ENCODE data around the gene SAE1. TPM values are rescaled to one million over a fixed set of nuclear protein-coding genes. Genes with fewer than 3 reads are reported as not detected.
A peak's percentile ranks its signal among the peaks of the same experiment; 100 is the strongest.

Gene SAE1
- total RNA-seq, 2 experiments from 2014 or later, result 125 to 127 TPM

- ATAC-seq, result peak; percentile 29
These were observed 26.3 kb downstream of the SAE1 start for GRCh38 chr19:47156861-47157430.

GRCh38 chr19:47157431-47158321 is 27.0 kb downstream of the SAE1 start:
- Mint-ChIP-seq H3K9me3 (no peaks in the 10 kb centered on the region), H3K4me3 (peak overlapping the region; percentile 40), H3K36me3 (ENCODE audit: low read depth) (peaks cover 60% of the 10 kb centered on the region), H3K27me3 (no peaks in the 10 kb centered on the region), H3K27ac (peak overlapping the region; percentile 86), H3K4me1 (ENCODE audit: low read depth) (peaks cover 65% of the 10 kb centered on the region)
- intact Hi-C loops (cut with micrococcal nuclease), result loop anchor here (2.0 to 10.0 kb wide), 2 partner anchors 29 to 87 kb away; no protein-coding TSS in a partner anchor
- ATAC-seq (peak; percentile 18), DNase-seq (peak; percentile 60)
- ChIA-PET CTCF (interaction anchor here (0.8 to 9.8 kb wide), 20 partner anchors 7 to 144 kb away, joined by 3 to 82 read pairs (median 6); partner anchors contain the start of genes CCDC9 and SAE1), POLR2A (interaction anchor here (0.6 to 4.0 kb wide), 24 partner anchors 8 to 90 kb away, joined by 3 to 35 read pairs (median 4); partner anchors contain the start of gene ZC3H4)
- no peak for TF ChIP-seq CTCF (IDR thresholded peaks at IDR 0.05)

More at GRCh38 chr19:47156861-47157430, 26.3 kb downstream of the SAE1 start:
- Mint-ChIP-seq H3K27me3 (no peaks in the 10 kb centered on the region), H3K36me3 (ENCODE audit: low read depth) (peaks cover 67% of the 10 kb centered on the region), H3K4me1 (ENCODE audit: low read depth) (peaks cover 62% of the 10 kb centered on the region), H3K4me3 (peak overlapping the region; percentile 25), H3K27ac (peak overlapping the region; percentile 86), H3K9me3 (no peaks in the 10 kb centered on the region)
- DNase-seq, result peak; percentile 36
- intact Hi-C loops (cut with micrococcal nuclease), result loop anchor here (10.0 kb wide), 1 partner anchor 88 kb away; no protein-coding TSS in a partner anchor
- POLR2A ChIA-PET, result interaction anchor here (0.9 to 4.0 kb wide), 13 partner anchors 9 to 88 kb away, joined by 3 to 35 read pairs (median 6); partner anchors contain the start of gene ZC3H4
- TF ChIP-seq CTCF (IDR thresholded peaks at IDR 0.05), result no peak
- CTCF ChIA-PET, result interaction anchor here (0.8 to 9.8 kb wide), 13 partner anchors 8 to 144 kb away, joined by 3 to 82 read pairs (median 6); partner anchors contain the start of gene SAE1

DNA sequence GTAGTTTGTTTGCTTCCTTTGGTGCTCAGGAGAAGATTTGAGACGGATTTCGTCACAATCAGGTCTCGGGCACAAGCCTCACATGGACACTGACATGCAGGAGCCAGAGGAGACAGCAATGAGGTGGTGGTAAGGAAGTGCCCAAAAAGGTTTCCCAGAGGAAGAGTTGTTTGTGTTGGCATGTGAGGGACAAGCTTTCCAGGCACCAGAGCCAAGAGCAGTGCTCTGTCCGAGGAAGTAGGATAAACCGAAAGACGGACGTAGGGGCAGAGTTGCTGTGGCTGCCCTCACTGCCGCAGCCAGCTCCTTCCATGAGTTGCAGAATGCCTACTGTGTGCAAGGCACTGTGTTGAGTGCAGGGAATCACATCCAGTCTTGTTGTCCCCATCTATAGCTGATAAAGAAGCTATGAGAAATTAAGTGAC is 27.7 kb downstream of the SAE1 start:
- intact Hi-C loops (cut with micrococcal nuclease), result loop anchor here (2.0 to 10.0 kb wide), 2 partner anchors 28 to 86 kb away; no protein-coding TSS in a partner anchor
- no peak for TF ChIP-seq CTCF (IDR thresholded peaks at IDR 0.05)
- peak overlapping the region; percentile 86 for H3K27ac Mint-ChIP-seq
- no peaks in the 10 kb centered on the region for H3K9me3 Mint-ChIP-seq
- ATAC-seq, result no peak
- DNase-seq, result no peak
- no peaks in the 10 kb centered on the region for H3K27me3 Mint-ChIP-seq
- POLR2A ChIA-PET, result interaction anchor here (0.7 to 4.0 kb wide), 20 partner anchors 7 to 102 kb away, joined by 3 to 35 read pairs (median 6); partner anchors contain the start of gene ZC3H4
- H3K4me1 Mint-ChIP-seq (ENCODE audit: low read depth), result peaks cover 60% of the 10 kb centered on the region
- CTCF ChIA-PET, result interaction anchor here (1.0 to 9.8 kb wide), 16 partner anchors 8 to 145 kb away, joined by 3 to 82 read pairs (median 7); partner anchors contain the start of gene CCDC9
- H3K4me3 Mint-ChIP-seq, result peak overlapping the region; percentile 40
- peaks cover 53% of the 10 kb centered on the region for H3K36me3 Mint-ChIP-seq (ENCODE audit: low read depth)

GRCh38 chr19:47158879-47159503 is 28.4 kb downstream of the SAE1 start:
- Mint-ChIP-seq H3K27ac (peak overlapping the region; percentile 86), H3K4me3 (peak overlapping the region; percentile 40), H3K27me3 (no peaks in the 10 kb centered on the region), H3K4me1 (ENCODE audit: low read depth) (peaks cover 60% of the 10 kb centered on the region), H3K36me3 (ENCODE audit: low read depth) (peaks cover 51% of the 10 kb centered on the region), H3K9me3 (no peaks in the 10 kb centered on the region)
- peak; percentile 79 for ATAC-seq
- CTCF ChIA-PET, result interaction anchor here (1.0 to 9.8 kb wide), 15 partner anchors 9 to 146 kb away, joined by 3 to 82 read pairs (median 8); partner anchors contain the start of gene CCDC9
- intact Hi-C loops (cut with micrococcal nuclease), result loop anchor here (2.0 to 10.0 kb wide), 2 partner anchors 28 to 86 kb away; no protein-coding TSS in a partner anchor
- POLR2A ChIA-PET, result interaction anchor here (0.7 to 4.0 kb wide), 19 partner anchors 9 to 103 kb away, joined by 3 to 35 read pairs (median 4); partner anchors contain the start of gene ZC3H4
- DNase-seq, result peak; percentile 60
- TF ChIP-seq CTCF (IDR thresholded peaks at IDR 0.05), result no peak

All from activated CD8-positive, alpha-beta T cell treated with anti-CD3 and anti-CD28 coated beads for 36 hours (primary cell).